ENCODE data around the gene PRKAG2. TPM values are rescaled to one million over a fixed set of nuclear protein-coding genes. Genes with fewer than 3 reads are reported as not detected.

Gene PRKAG2
- total RNA-seq, 1 donor from 2014 or later: 35.4 TPM

DNA sequence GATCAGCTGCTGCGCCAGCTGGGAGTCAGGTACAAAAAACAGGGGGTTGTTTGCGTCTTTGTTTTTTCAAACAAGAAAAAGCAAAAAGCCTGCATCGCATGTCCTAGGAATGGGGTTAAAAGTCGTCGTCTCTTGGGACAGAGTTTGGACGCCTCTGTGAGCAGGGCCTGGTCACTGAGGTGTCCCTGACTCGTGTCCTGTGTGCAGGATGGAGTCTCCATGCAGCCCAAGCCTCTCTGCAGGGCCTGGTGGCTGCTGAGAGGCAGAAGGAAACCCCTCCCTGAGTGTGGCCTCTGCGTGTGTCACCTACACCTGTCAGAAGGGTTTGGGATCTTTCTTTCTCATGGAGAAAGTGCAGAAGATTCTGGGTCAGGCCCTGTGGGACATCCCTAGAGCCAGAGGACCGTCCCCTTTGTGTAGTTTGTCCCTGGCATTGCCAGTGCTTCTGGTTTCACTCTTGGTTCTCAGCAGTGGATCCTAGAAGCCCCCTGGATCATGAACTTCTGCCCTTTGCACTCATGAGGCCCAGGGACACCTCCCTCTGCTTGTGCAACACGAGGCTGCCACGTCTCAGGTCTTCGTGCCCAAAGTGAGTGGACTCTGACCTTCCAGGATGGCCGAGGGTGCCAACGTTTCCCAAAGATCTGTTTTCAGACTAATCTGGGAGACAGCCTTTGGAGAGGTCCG lies 75.0 kb downstream of the PRKAG2 start:
- H3K27ac ChIP-seq: no peak overlapping the region

DNA sequence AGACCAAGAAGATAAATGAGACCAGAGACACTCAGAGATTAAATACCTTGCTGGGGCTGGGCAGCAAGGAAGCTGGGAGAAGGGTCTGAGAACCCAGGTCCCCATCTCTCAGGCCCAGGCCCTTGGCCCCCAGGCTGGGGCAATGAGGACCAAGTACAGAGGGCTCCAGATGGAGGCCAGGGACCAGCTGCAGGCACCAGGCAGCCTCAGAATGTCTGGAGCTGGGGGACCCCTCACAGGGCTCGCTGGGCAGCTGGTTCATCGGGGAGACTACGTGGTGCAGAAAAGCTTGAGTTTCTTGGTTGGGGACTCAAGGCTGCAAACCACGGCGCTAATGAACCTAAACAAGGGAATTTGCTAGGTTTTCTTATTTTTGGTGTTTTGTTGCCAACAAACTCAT lies 75.6 kb downstream of the PRKAG2 start:
- Histone ChIP-seq H3K27me3 (ENCODE audit: low read depth) (no peaks in the 10 kb centered on the region), H3K4me1 (peaks cover 24% of the 10 kb centered on the region), H3K36me3 (no peaks in the 10 kb centered on the region), H3K27ac (no peak overlapping the region), H3K9me3 (no peaks in the 10 kb centered on the region), H3K4me3 (no peak overlapping the region)
- ATAC-seq: no peak
- DNase-seq: peak; percentile 26
- TF ChIP-seq, protein P1, sequence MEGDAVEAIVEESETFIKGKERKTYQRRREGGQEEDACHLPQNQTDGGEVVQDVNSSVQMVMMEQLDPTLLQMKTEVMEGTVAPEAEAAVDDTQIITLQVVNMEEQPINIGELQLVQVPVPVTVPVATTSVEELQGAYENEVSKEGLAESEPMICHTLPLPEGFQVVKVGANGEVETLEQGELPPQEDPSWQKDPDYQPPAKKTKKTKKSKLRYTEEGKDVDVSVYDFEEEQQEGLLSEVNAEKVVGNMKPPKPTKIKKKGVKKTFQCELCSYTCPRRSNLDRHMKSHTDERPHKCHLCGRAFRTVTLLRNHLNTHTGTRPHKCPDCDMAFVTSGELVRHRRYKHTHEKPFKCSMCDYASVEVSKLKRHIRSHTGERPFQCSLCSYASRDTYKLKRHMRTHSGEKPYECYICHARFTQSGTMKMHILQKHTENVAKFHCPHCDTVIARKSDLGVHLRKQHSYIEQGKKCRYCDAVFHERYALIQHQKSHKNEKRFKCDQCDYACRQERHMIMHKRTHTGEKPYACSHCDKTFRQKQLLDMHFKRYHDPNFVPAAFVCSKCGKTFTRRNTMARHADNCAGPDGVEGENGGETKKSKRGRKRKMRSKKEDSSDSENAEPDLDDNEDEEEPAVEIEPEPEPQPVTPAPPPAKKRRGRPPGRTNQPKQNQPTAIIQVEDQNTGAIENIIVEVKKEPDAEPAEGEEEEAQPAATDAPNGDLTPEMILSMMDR (IDR thresholded peaks at IDR 0.05): no peak
- intact Hi-C loops (cut with DNase I): no loop called here

More for the DNA sequence above, 75.0 kb downstream of the PRKAG2 start:
- Histone ChIP-seq H3K4me3 (no peak overlapping the region), H3K9me3 (no peaks in the 10 kb centered on the region), H3K36me3 (no peaks in the 10 kb centered on the region), H3K4me1 (peaks cover 24% of the 10 kb centered on the region), H3K27me3 (ENCODE audit: low read depth) (no peaks in the 10 kb centered on the region)
- intact Hi-C loops (cut with DNase I): no loop called here
- DNase-seq (peak; percentile 22), ATAC-seq (no peak)
- TF ChIP-seq, protein P1 (IDR thresholded peaks at IDR 0.05): no peak

DNA sequence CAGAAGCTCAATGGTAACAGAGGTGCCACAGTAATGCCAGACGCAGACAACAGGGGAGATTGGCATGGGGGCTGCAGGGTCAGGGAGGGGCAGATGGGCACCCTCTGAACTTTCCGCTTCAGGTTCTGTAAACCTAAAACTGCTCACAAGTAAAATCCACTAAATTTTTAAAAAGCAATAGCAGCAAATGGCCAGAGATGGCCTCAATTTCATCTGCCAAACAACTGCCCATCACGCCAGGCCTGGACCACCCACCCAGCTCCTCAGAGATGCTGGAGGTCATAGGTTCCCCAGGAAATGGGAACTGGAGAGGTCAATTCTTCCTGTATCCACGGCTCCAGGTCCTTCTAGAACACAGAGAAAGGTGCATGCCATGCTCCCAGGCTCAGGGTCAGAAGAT lies 76.1 kb downstream of the PRKAG2 start:
- DNase-seq: peak; percentile 4

DNA sequence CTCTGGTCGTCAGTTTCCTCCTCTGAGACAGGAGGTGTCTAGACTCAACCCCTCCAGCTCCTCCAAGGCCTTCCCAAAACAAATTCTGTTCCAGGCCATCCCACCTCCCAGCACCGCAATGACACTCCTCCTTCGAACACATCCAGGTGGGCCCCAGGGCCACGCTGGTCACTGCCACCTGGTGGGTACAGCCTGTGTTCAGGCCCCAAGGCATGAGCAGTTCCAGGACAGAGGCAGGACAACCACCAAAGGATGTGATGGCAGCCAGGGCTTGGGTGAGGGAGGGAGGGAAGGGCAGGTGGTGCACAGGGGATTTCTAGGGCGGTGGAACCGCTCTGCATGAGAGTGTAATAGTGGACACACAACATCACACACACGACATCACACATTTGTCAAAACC lies 76.5 kb downstream of the PRKAG2 start:
- intact Hi-C loops (cut with DNase I): no loop called here

More for the DNA sequence above, 76.1 kb downstream of the PRKAG2 start:
- intact Hi-C loops (cut with DNase I): no loop called here
- Histone ChIP-seq H3K27ac (no peak overlapping the region), H3K4me1 (peaks cover 24% of the 10 kb centered on the region), H3K36me3 (no peaks in the 10 kb centered on the region), H3K4me3 (no peak overlapping the region), H3K9me3 (no peaks in the 10 kb centered on the region), H3K27me3 (ENCODE audit: low read depth) (no peaks in the 10 kb centered on the region)
- ATAC-seq: no peak
- TF ChIP-seq, protein P1 (IDR thresholded peaks at IDR 0.05): no peak

DNA sequence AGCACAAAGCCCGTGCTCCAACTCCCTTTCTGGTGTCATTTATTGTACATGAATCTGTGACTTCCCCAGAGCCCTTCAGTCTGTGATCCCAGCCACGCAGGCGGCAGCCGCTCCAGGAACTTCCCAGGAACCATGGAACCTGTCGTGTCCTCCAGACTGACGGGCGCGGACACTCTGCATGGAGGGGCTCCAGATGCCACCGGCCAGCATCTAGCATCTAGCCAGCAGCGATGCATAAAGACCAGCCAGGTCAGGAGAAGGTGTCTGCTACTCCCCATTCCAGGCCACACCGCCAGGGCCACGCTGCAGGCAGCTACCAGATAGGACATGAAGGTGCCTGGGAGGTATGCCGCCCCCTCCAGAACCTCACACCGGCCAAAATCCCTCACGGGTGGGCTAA lies 77.4 kb downstream of the PRKAG2 start:
- Histone ChIP-seq H3K4me3 (no peak overlapping the region), H3K27me3 (ENCODE audit: low read depth) (no peaks in the 10 kb centered on the region), H3K9me3 (no peaks in the 10 kb centered on the region), H3K4me1 (peaks cover 37% of the 10 kb centered on the region), H3K36me3 (no peaks in the 10 kb centered on the region), H3K27ac (no peak overlapping the region)
- intact Hi-C loops (cut with DNase I): loop anchor here (10.0 kb wide), 1 partner anchor 135 kb away; no protein-coding TSS in a partner anchor
- TF ChIP-seq, protein P1 (IDR thresholded peaks at IDR 0.05): no peak
- ATAC-seq: no peak
- DNase-seq: peak; percentile 34

More for the DNA sequence above, 76.5 kb downstream of the PRKAG2 start:
- DNase-seq (peak; percentile 16), ATAC-seq (no peak)
- Histone ChIP-seq H3K36me3 (no peaks in the 10 kb centered on the region), H3K4me3 (no peak overlapping the region), H3K27ac (no peak overlapping the region), H3K9me3 (no peaks in the 10 kb centered on the region), H3K4me1 (peaks cover 28% of the 10 kb centered on the region), H3K27me3 (ENCODE audit: low read depth) (no peaks in the 10 kb centered on the region)
- TF ChIP-seq, protein P1 (IDR thresholded peaks at IDR 0.05): no peak

All from lower lobe of right lung (tissue), 2 donors.